ENCODE measurements around the gene HAPLN1.

DNA sequence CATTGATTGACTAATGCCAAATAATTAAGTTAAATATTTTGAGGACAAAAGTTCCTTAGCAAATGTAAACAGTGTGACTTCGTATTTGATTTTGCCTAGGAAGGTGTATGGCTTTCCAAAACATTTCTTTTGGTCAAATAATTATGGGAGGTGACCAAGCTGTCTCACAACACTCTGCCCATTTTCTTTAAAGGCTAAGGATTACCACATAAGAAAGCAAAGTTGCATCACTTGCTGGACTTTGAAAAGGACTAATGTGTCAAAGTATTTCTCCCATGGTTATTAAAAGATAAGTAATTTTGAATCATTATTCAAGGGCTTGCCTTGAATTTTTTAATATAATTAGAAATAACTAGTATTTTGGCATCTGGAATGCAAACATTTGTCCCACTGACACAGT lies 74.7 kb downstream of the HAPLN1 start:
- no peak for TF ChIP-seq POLR2A (IDR thresholded peaks at IDR 0.05)
- TF ChIP-seq, protein P1, sequence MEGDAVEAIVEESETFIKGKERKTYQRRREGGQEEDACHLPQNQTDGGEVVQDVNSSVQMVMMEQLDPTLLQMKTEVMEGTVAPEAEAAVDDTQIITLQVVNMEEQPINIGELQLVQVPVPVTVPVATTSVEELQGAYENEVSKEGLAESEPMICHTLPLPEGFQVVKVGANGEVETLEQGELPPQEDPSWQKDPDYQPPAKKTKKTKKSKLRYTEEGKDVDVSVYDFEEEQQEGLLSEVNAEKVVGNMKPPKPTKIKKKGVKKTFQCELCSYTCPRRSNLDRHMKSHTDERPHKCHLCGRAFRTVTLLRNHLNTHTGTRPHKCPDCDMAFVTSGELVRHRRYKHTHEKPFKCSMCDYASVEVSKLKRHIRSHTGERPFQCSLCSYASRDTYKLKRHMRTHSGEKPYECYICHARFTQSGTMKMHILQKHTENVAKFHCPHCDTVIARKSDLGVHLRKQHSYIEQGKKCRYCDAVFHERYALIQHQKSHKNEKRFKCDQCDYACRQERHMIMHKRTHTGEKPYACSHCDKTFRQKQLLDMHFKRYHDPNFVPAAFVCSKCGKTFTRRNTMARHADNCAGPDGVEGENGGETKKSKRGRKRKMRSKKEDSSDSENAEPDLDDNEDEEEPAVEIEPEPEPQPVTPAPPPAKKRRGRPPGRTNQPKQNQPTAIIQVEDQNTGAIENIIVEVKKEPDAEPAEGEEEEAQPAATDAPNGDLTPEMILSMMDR (IDR thresholded peaks at IDR 0.05) = no peak
